A549 (cell line): Measurements from ENCODE around the gene FASTK. TPM values are rescaled to one million over a fixed set of nuclear protein-coding genes. Genes with fewer than 3 reads are reported as not detected.
A peak's percentile ranks its signal among the peaks of the same experiment; 100 is the strongest.

Source experiments
- ATAC-seq, 2 experiments: fragments of 200-7000 bp in 1 of 2; fragments of >200 bp in 1 of 2; cut with Nextera tagmentation in 1 of 2; cut with Tn5 transposase in 1 of 2; 3 replicates each; pipeline versions ENCODE4 v1.8.0 to v1.9.1; 2018 to 2020; ENCODE audit warnings: mild to moderate bottlenecking in 1 of 2, moderate library complexity in 1 of 2
- CTCF ChIA-PET: fragments of 300-600 bp; sonication (Branson Sonifier 250); formaldehyde crosslinking; extraction: SDS; loops from one replicate; lab custom pipeline; 2021; ENCODE audit warnings: antibody characterized with exemption, inconsistent platforms; lab: Yijun Ruan, JAX
- POLR2A ChIA-PET: fragments of 350-600 bp; formaldehyde crosslinking; extraction: SDS; loops from one replicate; lab custom pipeline; 2021; ENCODE audit warnings: antibody characterized with exemption, inconsistent platforms; lab: Yijun Ruan, JAX
- DNase-seq, 2 experiments: peaks; one replicate each; pipeline versions ENCODE4 v3.0.0 to v3.0.0-alpha.2; 2011 to 2016; ENCODE audit warnings: low read depth in 1 of 2, low spot score in 1 of 2
- FAIRE-seq: peaks from 2 replicates; lab custom pipeline; 2011; peaks lifted over from hg19 to GRCh38; lab: Jason Lieb, UNC
- H3K27ac ChIP-seq, 2 experiments: fragments of >200 bp; sonication (Bioruptor Twin); formaldehyde crosslinking; 3 replicates each; pipeline ENCODE4 v1.5.1; 2016 to 2017
- H3K4me1 ChIP-seq: fragments of >200 bp; sonication (Bioruptor Twin); formaldehyde crosslinking; 3 replicates; pipeline ENCODE4 v1.6.1; 2016
- H3K4me2 ChIP-seq: fragments of >200 bp; sonication (Bioruptor Twin); formaldehyde crosslinking; 3 replicates; pipeline ENCODE4 v1.6.1; 2016
- H3K4me3 ChIP-seq: fragments of >200 bp; sonication (Bioruptor Twin); formaldehyde crosslinking; 3 replicates; pipeline ENCODE4 v1.5.1; 2016
- H3K9me3 ChIP-seq: fragments of >200 bp; sonication (Bioruptor Twin); formaldehyde crosslinking; 3 replicates; pipeline ENCODE4 v1.6.1; 2016
- BHLHE40 ChIP-seq: IDR thresholded peaks from 2 replicates; pipeline ENCODE4 v1.6.1; 2012; ENCODE audit warnings: low read depth, low read length, inconsistent platforms
- CEBPB ChIP-seq, 2 experiments: fragments of >200 bp in 1 of 2; sonication (Bioruptor Twin) in 1 of 2; formaldehyde crosslinking in 1 of 2; IDR thresholded peaks; 2 replicates each; pipeline ENCODE4 v1.6.1; 2012 to 2016
- CHD2 ChIP-seq: fragments of 150-350 bp; IDR thresholded peaks from 2 replicates; pipeline ENCODE4 v1.6.1; 2014; ENCODE audit warnings: low read length; ENCODE audit not compliant: partially characterized antibody
- EHMT2 ChIP-seq: fragments of 200-600 bp; sonication (generic); IDR thresholded peaks from 2 replicates; pipeline ENCODE4 v1.6.1; 2016; ENCODE audit warnings: antibody characterized with exemption, low read depth, mild to moderate bottlenecking, moderate library complexity
- GATA3 ChIP-seq: IDR thresholded peaks from 2 replicates; pipeline ENCODE4 v1.6.1; 2012; ENCODE audit warnings: borderline replicate concordance
- HOXB13 ChIP-seq: fragments of 250-450 bp; sonication (Bioruptor Pico); IDR thresholded peaks from 2 replicates; pipeline ENCODE4 v1.5.0; 2020; ENCODE audit warnings: low read depth, mild to moderate bottlenecking, moderate library complexity
- JUN ChIP-seq, 2 experiments: fragments of >200 bp; sonication (Bioruptor Twin); formaldehyde crosslinking; IDR thresholded peaks; 2 replicates in 1 of 2; 3 replicates in 1 of 2; pipeline ENCODE4 v1.6.1; 2016 to 2017
- MYC ChIP-seq: IDR thresholded peaks from 2 replicates; pipeline ENCODE4 v1.6.1; 2012; ENCODE audit warnings: mild to moderate bottlenecking, inconsistent platforms, low read length, improper control_type of control experiment, borderline replicate concordance
- NPAS2 ChIP-seq: fragments of 250-450 bp; sonication (Bioruptor Pico); IDR thresholded peaks from 2 replicates; pipeline ENCODE4 v1.8.0; 2022; ENCODE audit warnings: mild to moderate bottlenecking, moderate library complexity, borderline replicate concordance
- PHF8 ChIP-seq: fragments of 200-600 bp; sonication (generic); IDR thresholded peaks from 2 replicates; pipeline ENCODE4 v1.6.1; 2016; ENCODE audit warnings: low read depth, mild to moderate bottlenecking, antibody characterized with exemption, moderate library complexity, borderline replicate concordance
- POLR2A ChIP-seq: IDR thresholded peaks from 2 replicates; pipeline ENCODE4 v1.6.1; 2012; ENCODE audit warnings: mild to moderate bottlenecking, low read length
- POLR2AphosphoS2 ChIP-seq: conservative IDR thresholded peaks from 2 replicates; pipeline ENCODE4 v1.6.1; 2012; ENCODE audit warnings: low read length, improper control_type of control experiment, inconsistent platforms
- TFCP2L1 ChIP-seq: fragments of 250-450 bp; sonication (Bioruptor Pico); IDR thresholded peaks from 2 replicates; pipeline ENCODE4 v1.5.0; 2021; ENCODE audit warnings: mild to moderate bottlenecking
- USF2 ChIP-seq: fragments of 450-650 bp; IDR thresholded peaks from 2 replicates; pipeline ENCODE4 v1.6.1; 2014; ENCODE audit warnings: antibody characterized with exemption
- WGBS: methylation state at CpG from one replicate; pipeline ENCODE4 v1.1.6; 2017; ENCODE audit errors: missing lambda C conversion rate; 5-methylcytosine and 5-hydroxymethylcytosine counted together
- polyA plus RNA-seq, 4 experiments: library from polyadenylated mRNA; depleted of rRNA in 3 of 4; stranded (reverse); fragments of >200 nt; fragmentation: RNase III in 1 of 4; extraction: RNeasy Plus Mini Kit Qiagen cat#74134 plus additional on column Dnase treatment in 1 of 4; gene quantifications; 2 replicates in 3 of 4; 3 replicates in 1 of 4; pipeline ENCODE4 v1.2.3, GENCODE V29; 2011 to 2017
- TF ChIP-seq, protein P1 (sequence below): fragments of >200 bp; sonication (Bioruptor Twin); formaldehyde crosslinking; IDR thresholded peaks from 3 replicates; pipeline ENCODE4 v1.6.1; 2016
- TF ChIP-seq, protein P2 (sequence below): fragments of 250-450 bp; sonication (Bioruptor Pico); IDR thresholded peaks from 2 replicates; pipeline ENCODE4 v1.5.0; 2021; ENCODE audit warnings: mild to moderate bottlenecking, moderate library complexity, borderline replicate concordance
- TF ChIP-seq, protein P3 (sequence below): IDR thresholded peaks from 2 replicates; pipeline ENCODE4 v1.6.1; 2012
- TF ChIP-seq, protein P4 (sequence below): IDR thresholded peaks from 2 replicates; pipeline ENCODE4 v1.6.1; 2012

FASTK gene
- polyA plus RNA-seq, 2 of the 4 experiments (the other 2 are of a cell fraction) = 38.5 to 72.4 TPM

DNA sequence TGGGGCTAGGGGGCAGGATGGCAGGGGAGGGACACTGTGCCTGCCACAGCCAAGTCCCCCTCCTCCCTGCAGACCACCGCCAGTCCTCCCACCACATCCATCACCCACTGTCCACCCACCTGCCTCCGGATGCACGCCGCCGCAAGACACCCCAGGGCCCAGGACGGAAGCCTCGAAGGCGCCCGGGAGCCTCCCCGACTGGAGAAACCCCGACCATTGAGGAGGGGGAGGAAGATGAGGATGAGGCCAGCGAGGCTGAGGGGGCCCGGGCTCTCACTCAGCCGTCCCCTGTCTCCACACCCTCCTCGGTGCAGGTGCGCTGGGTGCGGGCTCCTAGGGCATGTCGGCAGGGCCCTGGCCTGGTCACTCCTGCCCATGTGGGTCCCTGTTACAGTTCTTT, 16.2 kb downstream of the FASTK start:
- DNase-seq = no peak
- peaks cover 29% of the 10 kb centered on the region for H3K4me1 ChIP-seq
- CTCF ChIA-PET = interaction anchor here (5.3 to 5.7 kb wide), 2 partner anchors 10 to 23 kb away, joined by 32 to 64 read pairs; partner anchors contain the start of gene AGAP3

GRCh38 chr7:151063212-151063561, 17.4 kb downstream of the FASTK start:
- POLR2A ChIA-PET = interaction anchor here (0.6 to 2.2 kb wide), 4 partner anchors 14 to 86 kb away, joined by 3 to 20 read pairs (median 12); partner anchors contain the start of genes AGAP3 and FASTK
- no peak for ATAC-seq

More for the DNA sequence above, 16.2 kb downstream of the FASTK start:
- H3K27ac ChIP-seq = peak overlapping the region in 1 of 2 experiments; percentile 99; a peak in 3 of 6 replicates
- H3K9me3 ChIP-seq = no peaks in the 10 kb centered on the region
- H3K4me3 ChIP-seq = no peak overlapping the region
- 97% methylated on average over 18 of the region's 18 CpGs for WGBS
- POLR2A ChIA-PET = no interaction called here
- FAIRE-seq (no peak), ATAC-seq (no peak)
- no peak for TF ChIP-seq USF2
- TF ChIP-seq, protein P1, sequence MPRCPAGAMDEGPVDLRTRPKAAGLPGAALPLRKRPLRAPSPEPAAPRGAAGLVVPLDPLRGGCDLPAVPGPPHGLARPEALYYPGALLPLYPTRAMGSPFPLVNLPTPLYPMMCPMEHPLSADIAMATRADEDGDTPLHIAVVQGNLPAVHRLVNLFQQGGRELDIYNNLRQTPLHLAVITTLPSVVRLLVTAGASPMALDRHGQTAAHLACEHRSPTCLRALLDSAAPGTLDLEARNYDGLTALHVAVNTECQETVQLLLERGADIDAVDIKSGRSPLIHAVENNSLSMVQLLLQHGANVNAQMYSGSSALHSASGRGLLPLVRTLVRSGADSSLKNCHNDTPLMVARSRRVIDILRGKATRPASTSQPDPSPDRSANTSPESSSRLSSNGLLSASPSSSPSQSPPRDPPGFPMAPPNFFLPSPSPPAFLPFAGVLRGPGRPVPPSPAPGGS = no peak
- no peak for TF ChIP-seq NPAS2 (CRISPR knock-in tag)
- no peak for TF ChIP-seq PHF8
- H3K4me2 ChIP-seq = no peak overlapping the region

DNA sequence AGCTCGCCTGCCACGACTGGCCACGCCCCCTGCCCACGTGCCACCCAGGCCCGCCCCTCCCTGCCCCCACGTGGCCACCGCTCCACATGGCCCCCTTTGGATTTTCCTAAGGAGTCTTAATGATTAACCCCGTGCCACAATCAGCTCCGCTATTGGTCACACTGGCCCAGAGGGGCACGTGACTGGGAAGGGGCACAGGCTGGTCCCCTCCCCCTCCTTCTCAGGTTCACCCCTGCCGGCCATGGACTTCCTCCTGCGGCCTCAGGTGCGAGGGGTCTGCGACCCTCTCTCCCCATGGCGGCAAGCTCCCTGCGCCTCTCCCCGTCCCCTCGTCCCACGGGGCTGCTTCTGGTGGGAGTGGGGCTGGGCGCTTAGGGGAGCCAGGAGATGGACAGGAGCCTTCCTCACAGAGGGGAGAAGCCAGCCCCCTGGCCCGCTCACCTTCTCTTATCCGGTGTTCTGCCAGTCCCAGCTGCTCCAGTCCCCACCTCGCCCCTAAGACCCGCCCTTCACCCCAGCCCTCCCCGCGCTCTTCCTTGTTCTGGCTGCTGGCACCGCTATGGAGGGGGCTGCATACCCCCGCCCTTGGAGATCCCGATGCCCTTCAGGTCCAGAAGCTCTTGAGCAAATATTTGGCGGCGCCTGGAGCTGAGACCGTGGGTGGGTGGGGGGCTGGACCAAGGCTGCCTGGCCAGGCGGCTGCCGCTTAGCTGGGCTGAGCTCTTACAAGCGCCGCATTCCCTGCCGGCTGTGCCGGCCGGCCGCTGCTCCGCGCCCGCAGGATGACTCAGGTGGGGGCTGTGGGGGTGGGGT, 18.0 kb downstream of the FASTK start:
- peak overlapping the region; percentile 86 for H3K4me3 ChIP-seq
- TF ChIP-seq POLR2AphosphoS2 (no peak), POLR2A (peak; percentile 31), EHMT2 (no peak), MYC (peak; percentile 98), PHF8 (no peak), TFCP2L1 (CRISPR knock-in tag) (0 out of 2 replicates have a peak, but pooled peaks have one; percentile 43), CHD2 (peak; percentile 27), JUN (IDR thresholded peaks at IDR 0.05) (peak in 1 of 2 experiments; percentile 38; a peak in 2 of 5 replicates), BHLHE40 (peak; percentile 89), CEBPB (IDR thresholded peaks at IDR 0.05) (no peak), USF2 (peak; percentile 99), GATA3 (0 out of 2 replicates have a peak, but pooled peaks have one; percentile 15)
- TF ChIP-seq, protein P2, sequence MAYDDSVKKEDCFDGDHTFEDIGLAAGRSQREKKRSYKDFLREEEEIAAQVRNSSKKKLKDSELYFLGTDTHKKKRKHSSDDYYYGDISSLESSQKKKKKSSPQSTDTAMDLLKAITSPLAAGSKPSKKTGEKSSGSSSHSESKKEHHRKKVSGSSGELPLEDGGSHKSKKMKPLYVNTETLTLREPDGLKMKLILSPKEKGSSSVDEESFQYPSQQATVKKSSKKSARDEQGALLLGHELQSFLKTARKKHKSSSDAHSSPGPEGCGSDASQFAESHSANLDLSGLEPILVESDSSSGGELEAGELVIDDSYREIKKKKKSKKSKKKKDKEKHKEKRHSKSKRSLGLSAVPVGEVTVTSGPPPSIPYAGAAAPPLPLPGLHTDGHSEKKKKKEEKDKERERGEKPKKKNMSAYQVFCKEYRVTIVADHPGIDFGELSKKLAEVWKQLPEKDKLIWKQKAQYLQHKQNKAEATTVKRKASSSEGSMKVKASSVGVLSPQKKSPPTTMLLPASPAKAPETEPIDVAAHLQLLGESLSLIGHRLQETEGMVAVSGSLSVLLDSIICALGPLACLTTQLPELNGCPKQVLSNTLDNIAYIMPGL (CRISPR knock-in tag) = no peak
- TF ChIP-seq, protein P3, sequence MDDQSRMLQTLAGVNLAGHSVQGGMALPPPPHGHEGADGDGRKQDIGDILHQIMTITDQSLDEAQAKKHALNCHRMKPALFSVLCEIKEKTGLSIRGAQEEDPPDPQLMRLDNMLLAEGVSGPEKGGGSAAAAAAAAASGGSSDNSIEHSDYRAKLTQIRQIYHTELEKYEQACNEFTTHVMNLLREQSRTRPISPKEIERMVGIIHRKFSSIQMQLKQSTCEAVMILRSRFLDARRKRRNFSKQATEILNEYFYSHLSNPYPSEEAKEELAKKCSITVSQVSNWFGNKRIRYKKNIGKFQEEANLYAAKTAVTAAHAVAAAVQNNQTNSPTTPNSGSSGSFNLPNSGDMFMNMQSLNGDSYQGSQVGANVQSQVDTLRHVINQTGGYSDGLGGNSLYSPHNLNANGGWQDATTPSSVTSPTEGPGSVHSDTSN = peak; percentile 52; the same call in 1 of the 2 replicates
- TF ChIP-seq, protein P4, sequence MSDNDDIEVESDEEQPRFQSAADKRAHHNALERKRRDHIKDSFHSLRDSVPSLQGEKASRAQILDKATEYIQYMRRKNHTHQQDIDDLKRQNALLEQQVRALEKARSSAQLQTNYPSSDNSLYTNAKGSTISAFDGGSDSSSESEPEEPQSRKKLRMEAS = peak; percentile 97
- TF ChIP-seq, all 56 proteins: peak for 10
- ATAC-seq = peak; percentile 8 to 55; a peak in 5 of 6 replicates
- DNase-seq = peak; percentile 97 to 98
- Histone ChIP-seq H3K4me1 (peaks cover 37% of the 10 kb centered on the region), H3K4me2 (peak overlapping the region; percentile 92), H3K27ac (peak overlapping the region; percentile 99), H3K9me3 (no peaks in the 10 kb centered on the region)
- 4% methylated on average over 10 of the region's 43 CpGs for WGBS
- no peak for FAIRE-seq
- POLR2A ChIA-PET = interaction anchor here (0.5 to 2.2 kb wide), 9 partner anchors 8 to 85 kb away, joined by 3 to 20 read pairs (median 6); partner anchors contain the start of genes ABCB8, AGAP3 and FASTK
- CTCF ChIA-PET = interaction anchor here (1.3 to 5.7 kb wide), 12 partner anchors 10 to 164 kb away, joined by 3 to 64 read pairs (median 8); partner anchors contain the start of genes ABCB8 and AGAP3

More at GRCh38 chr7:151063212-151063561, 17.4 kb downstream of the FASTK start:
- FAIRE-seq (no peak), DNase-seq (peak in 1 of 2 experiments; percentile 51)
- Histone ChIP-seq H3K9me3 (no peaks in the 10 kb centered on the region), H3K4me3 (peak overlapping the region; percentile 86), H3K27ac (peak overlapping the region; percentile 99), H3K4me1 (peaks cover 37% of the 10 kb centered on the region), H3K4me2 (peak overlapping the region; percentile 92)
- TF ChIP-seq HOXB13 (CRISPR knock-in tag) = no peak
- peak in 1 of 2 experiments; percentile 28; a peak in 1 of 5 replicates for TF ChIP-seq JUN (IDR thresholded peaks at IDR 0.05)
- CTCF ChIA-PET = interaction anchor here (1.3 to 5.7 kb wide), 11 partner anchors 11 to 165 kb away, joined by 3 to 64 read pairs (median 7); partner anchors contain the start of genes ABCB8 and AGAP3
- WGBS = 5% methylated on average over 5 of the region's 11 CpGs
